IMR-90 (cell line): ENCODE data around the gene PPP1R37.

Experiments
- CHD1 ChIP-seq: IDR thresholded peaks from 2 replicates; pipeline ENCODE4 v1.6.1; 2012; ENCODE audit warnings: low read depth, low read length, improper control_type of control experiment
- MAZ ChIP-seq: IDR thresholded peaks from 2 replicates; pipeline ENCODE4 v1.6.1; 2012; ENCODE audit warnings: low read depth, mild to moderate bottlenecking, low read length, improper control_type of control experiment, moderate library complexity, borderline replicate concordance
- POLR2A ChIP-seq: IDR thresholded peaks from 2 replicates; pipeline ENCODE4 v1.6.1; 2012; ENCODE audit warnings: mild to moderate bottlenecking, low read depth, low read length
- RAD21 ChIP-seq: IDR thresholded peaks from 2 replicates; pipeline ENCODE4 v1.6.1; 2012; ENCODE audit warnings: low read length, improper control_type of control experiment
- TF ChIP-seq, protein P1 (sequence below): conservative IDR thresholded peaks from 2 replicates; pipeline ENCODE4 v1.5.1; 2012; ENCODE audit warnings: mild to moderate bottlenecking, low read depth, low read length, improper control_type of control experiment
- TF ChIP-seq, protein P2 (sequence below): fragments of 150-350 bp; IDR thresholded peaks from 2 replicates; pipeline ENCODE4 v1.6.1; 2016; ENCODE audit warnings: low read depth, mild to moderate bottlenecking, low read length, moderate library complexity, borderline replicate concordance

DNA sequence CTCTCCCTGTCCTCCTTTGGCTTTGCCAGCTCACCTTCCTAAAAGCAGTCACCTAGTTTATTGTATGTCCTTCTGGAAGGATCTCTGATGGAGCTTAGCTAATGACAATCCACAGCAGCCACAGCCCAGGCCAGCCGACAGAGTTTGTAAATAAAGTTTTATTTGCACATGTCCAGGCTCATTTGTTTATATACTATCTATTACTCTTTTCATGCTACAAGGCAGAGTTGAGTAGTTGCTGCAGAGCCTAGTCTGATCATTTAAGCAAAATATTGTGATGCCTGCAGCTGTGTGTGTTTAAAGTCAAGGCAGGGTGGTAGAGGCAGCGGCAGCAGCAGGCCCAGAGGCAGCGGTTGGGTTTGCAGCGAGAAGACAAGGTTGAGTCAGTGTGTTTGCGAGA is 35.2 kb downstream of the PPP1R37 start:
- no peak for TF ChIP-seq POLR2A
- TF ChIP-seq RAD21 = no peak
- TF ChIP-seq, protein P1, sequence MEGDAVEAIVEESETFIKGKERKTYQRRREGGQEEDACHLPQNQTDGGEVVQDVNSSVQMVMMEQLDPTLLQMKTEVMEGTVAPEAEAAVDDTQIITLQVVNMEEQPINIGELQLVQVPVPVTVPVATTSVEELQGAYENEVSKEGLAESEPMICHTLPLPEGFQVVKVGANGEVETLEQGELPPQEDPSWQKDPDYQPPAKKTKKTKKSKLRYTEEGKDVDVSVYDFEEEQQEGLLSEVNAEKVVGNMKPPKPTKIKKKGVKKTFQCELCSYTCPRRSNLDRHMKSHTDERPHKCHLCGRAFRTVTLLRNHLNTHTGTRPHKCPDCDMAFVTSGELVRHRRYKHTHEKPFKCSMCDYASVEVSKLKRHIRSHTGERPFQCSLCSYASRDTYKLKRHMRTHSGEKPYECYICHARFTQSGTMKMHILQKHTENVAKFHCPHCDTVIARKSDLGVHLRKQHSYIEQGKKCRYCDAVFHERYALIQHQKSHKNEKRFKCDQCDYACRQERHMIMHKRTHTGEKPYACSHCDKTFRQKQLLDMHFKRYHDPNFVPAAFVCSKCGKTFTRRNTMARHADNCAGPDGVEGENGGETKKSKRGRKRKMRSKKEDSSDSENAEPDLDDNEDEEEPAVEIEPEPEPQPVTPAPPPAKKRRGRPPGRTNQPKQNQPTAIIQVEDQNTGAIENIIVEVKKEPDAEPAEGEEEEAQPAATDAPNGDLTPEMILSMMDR = no peak
- TF ChIP-seq, protein P2, sequence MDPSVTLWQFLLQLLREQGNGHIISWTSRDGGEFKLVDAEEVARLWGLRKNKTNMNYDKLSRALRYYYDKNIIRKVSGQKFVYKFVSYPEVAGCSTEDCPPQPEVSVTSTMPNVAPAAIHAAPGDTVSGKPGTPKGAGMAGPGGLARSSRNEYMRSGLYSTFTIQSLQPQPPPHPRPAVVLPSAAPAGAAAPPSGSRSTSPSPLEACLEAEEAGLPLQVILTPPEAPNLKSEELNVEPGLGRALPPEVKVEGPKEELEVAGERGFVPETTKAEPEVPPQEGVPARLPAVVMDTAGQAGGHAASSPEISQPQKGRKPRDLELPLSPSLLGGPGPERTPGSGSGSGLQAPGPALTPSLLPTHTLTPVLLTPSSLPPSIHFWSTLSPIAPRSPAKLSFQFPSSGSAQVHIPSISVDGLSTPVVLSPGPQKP = no peak
- TF ChIP-seq MAZ = no peak
- no peak for TF ChIP-seq CHD1
